GM19023 (cell line): ENCODE data around the gene MAP2K2.
"Not testable (repeated sequence)": the region's sequence is repeated elsewhere in the genome, so short reads cannot be mapped to it uniquely, and the experiment has no call there.

Source experiments
- ATAC-seq: cut with Tn5 transposase; IDR thresholded peaks from one replicate; pipeline ENCODE4 v1.9.1; 2021; ENCODE audit warnings: mild to moderate bottlenecking, moderate library complexity; ENCODE audit not compliant: unreplicated experiment

The MAP2K2 gene

GRCh38 chr19:4123615-4124568 is at the start of gene MAP2K2:
Gene MAP2K2, minus strand, starts transcription at chr19:4124122. Its CDS starts 247 bp downstream, at chr19:4123875.
- peak; percentile 83 for ATAC-seq

DNA sequence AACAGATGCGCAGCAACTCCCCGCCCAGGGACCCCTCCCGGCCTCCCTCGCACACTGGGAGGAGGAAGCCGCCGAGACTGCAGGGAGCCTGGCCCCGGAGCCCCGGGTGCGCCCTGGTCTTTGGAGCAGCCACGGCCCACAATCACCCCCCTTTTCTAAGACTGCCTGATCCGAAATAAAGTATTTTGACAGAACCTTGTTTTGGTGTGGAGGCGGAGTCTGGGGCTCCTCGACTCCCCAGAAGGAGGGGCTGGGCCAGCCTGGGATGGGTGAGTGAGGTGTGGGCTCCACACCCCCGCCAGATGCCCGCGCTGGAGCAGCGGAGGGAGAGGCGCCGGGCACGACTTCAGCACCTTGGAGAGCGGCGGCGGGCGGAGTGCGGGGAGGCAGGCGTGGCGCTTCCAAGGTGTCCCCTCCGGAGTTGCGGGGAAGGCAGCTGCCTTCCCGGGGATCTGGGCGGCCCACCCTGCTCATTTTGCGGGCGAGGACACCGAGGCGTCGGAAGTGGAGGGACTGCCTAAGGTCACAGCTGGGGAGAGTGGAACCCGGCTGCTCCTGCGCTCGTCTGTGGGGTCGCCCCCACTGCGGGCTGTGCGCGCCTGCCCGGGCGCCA is 49.0 kb upstream of the MAP2K2 start:
- ATAC-seq: no peak

- no peak for ATAC-seq
Observed at GRCh38 chr19:4171676-4172075, 47.8 kb upstream of the MAP2K2 start.

GRCh38 chr19:4164262-4164661 is 40.3 kb upstream of the MAP2K2 start:
- ATAC-seq: no peak

GRCh38 chr19:4161415-4162077 is 37.6 kb upstream of the MAP2K2 start:
- ATAC-seq: no peak

GRCh38 chr19:4157971-4158370 is 34.0 kb upstream of the MAP2K2 start:
- not testable (repeated sequence) for ATAC-seq

DNA sequence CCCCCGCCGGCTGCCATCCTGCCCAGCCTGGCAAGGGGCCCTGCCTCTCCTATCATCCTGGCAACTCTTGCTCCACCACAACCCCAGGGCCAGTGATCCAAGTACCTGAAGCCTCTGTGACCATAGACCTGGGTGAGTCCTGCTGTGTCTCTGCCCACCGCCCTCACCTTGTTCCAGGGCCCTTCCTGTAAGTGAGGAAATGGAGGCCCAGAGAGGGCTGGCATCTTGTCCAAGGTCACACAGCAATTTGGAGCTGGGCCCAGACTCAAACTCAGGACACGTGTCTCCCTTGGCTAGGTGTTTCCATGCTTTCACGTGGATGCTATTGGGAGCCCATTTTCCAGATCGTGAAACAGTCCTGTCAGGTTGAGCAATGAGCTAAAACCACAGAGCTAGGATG is 33.2 kb upstream of the MAP2K2 start:
- ATAC-seq: no peak

DNA sequence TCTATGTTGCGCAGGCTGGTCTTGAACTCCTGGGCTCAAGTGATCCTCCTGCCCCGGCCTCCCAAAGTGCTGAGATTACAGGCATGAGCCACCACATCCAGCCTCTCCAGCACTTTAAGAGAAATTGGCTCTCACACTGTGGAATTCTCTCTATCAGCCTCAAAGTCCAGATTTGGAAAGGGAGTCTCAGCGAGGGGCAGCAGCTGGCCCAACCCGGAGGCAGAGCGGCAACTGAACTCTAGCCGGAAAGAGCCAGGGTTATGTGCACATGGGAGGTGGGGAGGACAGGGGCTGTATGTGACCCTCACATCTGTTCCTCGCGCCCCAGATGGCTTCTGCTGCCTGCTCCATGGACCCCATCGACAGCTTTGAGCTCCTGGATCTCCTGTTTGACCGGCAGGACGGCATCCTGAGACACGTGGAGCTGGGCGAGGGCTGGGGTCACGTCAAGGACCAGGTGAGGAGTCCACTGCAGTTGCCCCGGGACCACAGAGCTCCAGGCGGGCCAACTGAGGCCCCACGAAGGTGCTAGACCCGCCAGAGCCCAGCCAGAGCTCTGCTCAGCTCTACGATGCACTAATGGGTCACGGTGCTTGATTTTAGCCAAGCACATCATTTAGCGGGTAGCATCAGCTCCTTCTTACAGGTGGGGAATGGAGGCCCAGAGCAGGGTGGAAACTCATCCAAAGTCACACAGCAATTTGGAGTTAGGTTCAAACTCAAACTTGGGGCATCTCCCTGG is 30.8 kb upstream of the MAP2K2 start:
- no peak for ATAC-seq

DNA sequence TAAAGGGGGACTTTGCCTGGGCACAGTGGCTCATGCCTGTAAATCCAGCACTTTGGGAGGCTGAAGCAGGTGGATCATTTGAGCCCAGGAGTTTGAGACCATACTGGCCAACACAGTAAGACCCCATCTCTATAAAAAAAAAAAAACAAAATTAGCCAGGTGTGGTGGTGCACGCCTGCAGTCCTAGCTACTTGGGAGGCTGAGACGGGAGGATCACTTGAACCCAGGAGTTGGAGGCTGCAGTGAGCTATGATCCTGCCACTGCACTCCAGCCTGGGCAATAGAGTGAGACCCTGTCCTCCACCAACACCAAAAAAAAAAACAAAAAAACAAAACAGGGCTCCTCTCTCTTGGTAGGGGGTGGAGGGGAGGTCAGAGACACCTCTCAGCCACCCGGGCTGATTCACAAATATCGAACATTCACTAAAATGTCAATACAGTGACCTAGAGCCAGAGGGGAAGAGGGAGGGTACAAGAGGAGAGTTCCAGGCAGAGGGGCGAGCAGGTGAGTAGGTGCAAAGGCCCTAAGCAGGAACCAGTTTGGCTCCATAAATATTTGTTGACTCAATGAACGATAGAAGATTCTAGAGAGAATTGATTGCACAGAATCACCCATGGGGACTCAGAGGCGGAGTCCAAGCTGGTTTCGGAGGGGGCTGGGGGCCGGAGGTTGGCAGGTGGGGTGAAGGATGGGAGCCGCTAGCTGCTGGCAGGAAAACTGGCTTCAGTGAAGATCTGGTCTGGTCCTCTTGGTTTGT is 28.5 kb upstream of the MAP2K2 start:
- no peak for ATAC-seq

- ATAC-seq: no peak
Observed at GRCh38 chr19:4151623-4152022, 27.7 kb upstream of the MAP2K2 start.

DNA sequence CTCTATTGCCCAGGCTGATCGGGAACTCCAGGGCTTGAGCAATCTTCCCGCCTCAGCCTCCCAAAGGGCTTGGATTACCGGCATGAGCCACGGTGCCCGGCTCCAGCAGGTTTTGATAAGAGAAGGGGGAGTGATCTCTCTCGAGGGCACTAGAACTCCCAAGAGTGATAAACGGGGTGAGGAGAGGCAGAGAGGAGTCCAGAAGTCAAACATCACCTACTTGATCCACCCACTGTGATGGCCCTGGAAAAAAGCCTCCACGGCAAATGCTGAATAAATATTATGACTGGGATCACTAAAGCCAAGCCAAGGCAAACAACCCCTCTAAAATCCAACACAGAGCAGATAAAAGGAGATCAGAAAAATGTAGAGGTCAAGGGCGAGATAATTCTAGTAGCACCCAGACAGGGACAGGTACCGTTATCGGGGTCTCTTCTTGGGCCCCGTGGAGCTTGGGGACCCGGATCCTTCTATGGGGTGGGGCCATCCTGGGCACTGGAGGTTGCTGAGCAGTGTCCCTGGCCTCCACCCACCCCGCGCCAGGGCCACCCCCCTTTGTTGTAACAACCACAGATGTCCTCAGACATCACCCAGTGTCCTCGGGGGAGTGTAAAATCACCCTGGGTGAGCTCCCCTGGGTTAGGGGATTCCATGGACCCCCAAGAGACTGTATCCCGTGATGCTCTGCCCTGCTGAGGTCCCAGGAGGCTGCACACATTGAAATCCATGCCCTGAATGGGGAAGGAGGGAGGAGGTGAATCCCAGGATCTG is 25.8 kb upstream of the MAP2K2 start:
- no peak for ATAC-seq

- ATAC-seq: no peak
Observed at GRCh38 chr19:4144666-4145249, 20.8 kb upstream of the MAP2K2 start.

DNA sequence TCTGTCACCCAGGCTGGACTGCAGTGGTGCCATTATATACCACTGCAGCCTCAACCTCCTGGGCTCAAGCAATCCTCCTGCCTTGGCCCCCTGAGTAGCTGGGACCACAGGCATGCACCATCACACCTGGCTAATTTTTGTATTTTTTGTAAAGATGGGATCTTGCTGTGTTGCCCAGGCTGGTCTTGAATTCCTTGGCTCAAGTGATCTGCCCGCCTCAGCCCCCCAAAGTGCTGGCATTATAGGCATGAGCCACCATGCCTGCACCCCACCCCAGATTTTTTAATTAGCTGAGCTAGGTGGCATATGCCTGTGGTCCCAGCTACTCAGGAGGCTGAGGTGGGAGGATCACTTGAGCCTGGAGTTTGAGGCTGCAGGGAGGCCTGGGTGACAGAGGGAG is 19.0 kb upstream of the MAP2K2 start:
- ATAC-seq: not testable (repeated sequence)

DNA sequence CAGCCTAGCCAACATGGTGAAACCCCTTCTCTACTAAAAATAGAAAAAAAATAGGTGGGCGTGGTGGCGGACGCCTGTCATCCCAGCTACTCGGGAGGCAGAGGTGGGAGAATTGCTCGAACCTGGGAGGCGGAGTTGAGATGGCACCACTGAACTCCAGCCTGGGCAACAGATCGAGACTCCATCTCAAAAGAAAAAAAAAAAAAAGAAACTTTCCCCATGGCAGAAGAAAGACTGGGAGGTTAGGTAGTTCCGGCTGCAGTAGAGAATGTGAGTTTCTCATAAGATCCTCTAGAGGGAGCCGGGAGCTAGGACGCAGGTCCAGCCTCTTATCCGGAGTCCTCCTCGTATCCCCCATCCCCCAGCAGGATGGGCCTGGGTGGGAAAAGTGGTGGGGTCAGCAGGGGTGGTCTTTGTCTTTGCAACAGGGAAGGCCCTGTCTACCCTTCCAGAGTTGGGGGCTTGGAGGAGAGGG is 16.4 kb upstream of the MAP2K2 start:
- no peak for ATAC-seq

DNA sequence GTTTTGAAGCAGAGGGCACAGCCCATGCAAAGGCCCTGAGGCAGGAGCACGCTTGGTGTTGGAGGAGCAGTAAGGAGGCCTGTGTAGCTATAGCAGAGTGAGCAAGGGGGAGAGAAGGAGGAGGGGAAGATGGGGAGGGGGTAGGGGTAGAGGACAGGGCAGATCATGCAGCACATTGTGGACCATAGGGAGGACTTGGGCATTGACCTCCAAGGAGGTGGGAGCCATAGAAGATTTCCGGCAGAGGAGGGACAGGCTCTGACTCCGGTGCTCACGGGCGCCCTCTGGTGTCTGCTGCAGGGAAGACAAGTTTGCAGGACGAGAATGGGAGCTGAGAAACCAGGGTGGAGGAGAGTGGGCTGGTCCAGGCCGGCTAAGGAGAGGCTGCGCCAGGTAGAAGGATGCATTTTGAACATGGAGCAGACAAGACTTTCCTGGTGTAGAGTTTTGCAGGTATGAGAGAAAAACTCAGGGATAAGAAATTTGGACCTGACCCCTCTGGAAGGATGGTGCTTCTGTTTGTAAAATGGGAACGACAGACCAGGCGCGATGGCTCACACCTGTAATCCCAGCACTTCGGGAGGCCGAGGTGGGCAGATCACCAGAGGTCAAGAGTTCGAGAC is 15.8 kb upstream of the MAP2K2 start:
- ATAC-seq: no peak

DNA sequence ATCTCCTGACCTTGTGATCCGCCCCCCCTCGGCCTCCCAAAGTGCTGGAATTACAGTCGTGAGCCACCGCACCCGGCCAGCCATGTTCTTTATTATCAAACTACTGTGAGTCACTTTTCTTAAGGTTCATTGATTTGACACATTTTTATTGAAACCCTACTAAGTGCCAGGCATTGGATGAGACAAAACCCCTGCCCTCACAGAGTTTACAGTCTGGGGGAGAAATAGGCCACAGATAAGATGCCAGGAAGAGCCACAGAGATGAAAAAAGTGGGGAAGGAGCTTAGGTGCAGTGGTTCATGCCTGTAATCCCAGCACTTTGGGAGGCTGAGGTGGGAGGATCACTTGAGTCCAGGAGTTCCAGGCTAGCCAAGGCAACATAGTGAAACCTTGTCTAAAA is 14.5 kb upstream of the MAP2K2 start:
- ATAC-seq: no peak

GRCh38 chr19:4136680-4137088 is 12.8 kb upstream of the MAP2K2 start:
- ATAC-seq: no peak

DNA sequence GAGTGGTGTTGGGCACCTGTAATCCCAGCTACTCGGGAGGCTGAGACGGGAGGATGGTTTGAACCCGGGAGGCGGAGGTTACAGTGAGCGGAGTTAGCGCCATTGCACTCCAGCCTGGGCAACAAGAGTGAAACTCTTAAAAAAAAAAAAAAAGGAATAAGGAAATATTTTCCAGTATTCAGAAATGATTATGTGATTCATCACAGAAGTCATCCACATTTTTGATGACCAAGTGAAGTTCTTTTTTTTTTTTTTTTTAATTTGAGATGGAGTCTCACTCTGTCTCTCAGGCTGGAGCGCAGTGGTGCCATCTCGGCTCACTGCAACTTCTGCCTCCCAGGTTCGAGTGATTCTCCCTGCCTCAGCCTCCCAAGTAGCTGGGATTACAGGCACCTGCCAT is 11.5 kb upstream of the MAP2K2 start:
- ATAC-seq: not testable (repeated sequence)

DNA sequence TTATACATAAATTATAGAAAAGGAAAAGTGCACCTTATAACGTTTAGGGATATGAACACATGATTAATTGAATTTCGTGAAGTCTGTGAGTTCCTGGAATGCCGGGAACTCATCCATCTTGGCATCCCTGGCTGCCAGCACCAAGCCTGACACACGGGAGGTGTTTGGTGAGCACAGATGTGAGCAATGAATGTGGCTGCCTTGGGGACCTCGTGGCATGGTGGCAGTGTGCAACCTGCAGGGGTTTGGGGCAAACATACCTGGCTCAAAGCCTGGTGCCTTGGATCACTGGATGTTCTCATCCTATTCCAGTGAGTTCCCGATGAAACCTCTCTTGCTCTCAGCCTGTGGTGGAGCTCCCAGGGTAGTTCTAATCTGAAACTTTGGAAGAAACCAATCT is 10.4 kb upstream of the MAP2K2 start:
- ATAC-seq: no peak
